HCT116 (cell line): ENCODE measurements around the gene DERA. TPM values are rescaled to one million over a fixed set of nuclear protein-coding genes. Genes with fewer than 3 reads are reported as not detected.

Experiments
- ATAC-seq: fragments of 200-7000 bp; cut with Tn5 transposase; 2 replicates; pipeline ENCODE4 v1.9.1; 2020; ENCODE audit warnings: mild to moderate bottlenecking, moderate library complexity
- BruUV-seq: library from RNA; stranded (reverse); fragments of 400-500 nt; replicated peaks from 2 replicates; lab custom pipeline; 2021; lab: Mats Ljungman, UMichigan
- CTCF ChIA-PET: fragments of 300-600 bp; sonication (Branson Sonifier 250); formaldehyde crosslinking; loops from one replicate; lab custom pipeline; 2021; ENCODE audit warnings: antibody characterized with exemption; lab: Charles Lee
- POLR2A ChIA-PET: fragments of 300-600, 350-600 bp; sonication (Branson Sonifier 250); formaldehyde crosslinking; loops from one replicate; lab custom pipeline; 2021; ENCODE audit warnings: antibody characterized with exemption; lab: Charles Lee
- RAD21 ChIA-PET, 2 experiments: fragments of 300-600 bp; sonication (Branson Sonifier 250); formaldehyde crosslinking; loops; one replicate each; lab custom pipeline; 2023; ENCODE audit warnings: low total read pairs in 2 of 2; ENCODE audit not compliant: uncharacterized antibody in 2 of 2, unreplicated experiment in 2 of 2, low non-redundant PET in 1 of 2; lab: Charles Lee
- DNase-seq: peaks from one replicate; pipeline ENCODE4 v3.0.0-alpha.2; 2010; ENCODE audit warnings: low read depth, low spot score
- H2AFZ ChIP-seq: fragments of 200-600 bp; shearing (Covaris generic), sonication (generic); 2 replicates; pipeline ENCODE4 v1.6.1; 2017; ENCODE audit warnings: low read depth, mixed run types, mixed read lengths, antibody characterized with exemption, low read length; ENCODE audit not compliant: poor library complexity, severe bottlenecking
- H3K27ac ChIP-seq: 2 replicates; pipeline ENCODE4 v1.5.1; 2012; ENCODE audit warnings: low read depth, low read length
- H3K27me3 ChIP-seq: fragments of 200-600 bp; sonication (generic); 2 replicates; pipeline ENCODE4 v1.6.1; 2016; ENCODE audit warnings: mixed run types, low read length, mixed read lengths; ENCODE audit not compliant: insufficient read depth
- H3K36me3 ChIP-seq, 2 experiments: fragments of 200-500 bp in 1 of 2; fragments of 200-600 bp in 1 of 2; sonication (Bioruptor generic) in 1 of 2; sonication (generic) in 1 of 2; 2 replicates each; pipeline versions ENCODE4 v1.5.1 to v1.6.1; 2014 to 2016; ENCODE audit warnings: low read length in 2 of 2, inconsistent platforms in 1 of 2, mixed read lengths in 1 of 2, mixed run types in 1 of 2; ENCODE audit not compliant: insufficient read depth in 2 of 2, control insufficient read depth in 1 of 2
- H3K4me1 ChIP-seq, 2 experiments: fragments of 200-600 bp in 1 of 2; sonication (generic) in 1 of 2; 2 replicates each; pipeline versions ENCODE4 v1.5.1 to v1.6.1; 2012 to 2017; ENCODE audit warnings: low read length in 2 of 2, inconsistent platforms in 1 of 2, mild to moderate bottlenecking in 1 of 2, mixed read lengths in 1 of 2, mixed run types in 1 of 2, moderate library complexity in 1 of 2; ENCODE audit not compliant: insufficient read depth in 2 of 2, control insufficient read depth in 1 of 2
- H3K4me2 ChIP-seq: fragments of 200-600 bp; sonication (generic); 2 replicates; pipeline ENCODE4 v1.6.1; 2017; ENCODE audit warnings: mixed run types, low read length, mixed read lengths
- H3K4me3 ChIP-seq, 2 experiments: fragments of 200-600 bp in 1 of 2; sonication (generic) in 1 of 2; replicated peaks in 1 of 2; 2 replicates each; pipeline ENCODE4 v1.5.1; 2011 to 2016; ENCODE audit warnings: low read length in 2 of 2, control low read depth in 1 of 2, low read depth in 1 of 2, mild to moderate bottlenecking in 1 of 2, mixed read lengths in 1 of 2, mixed run types in 1 of 2
- H3K79me2 ChIP-seq: fragments of 200-600 bp; sonication (generic); 2 replicates; pipeline ENCODE4 v1.6.1; 2017; ENCODE audit warnings: mild to moderate bottlenecking, mixed run types, low read length, moderate library complexity, mixed read lengths; ENCODE audit not compliant: insufficient read depth
- H3K9ac ChIP-seq: fragments of 200-600 bp; sonication (generic); 2 replicates; pipeline ENCODE4 v1.6.1; 2016; ENCODE audit warnings: low read length, mixed read lengths
- H3K9me2 ChIP-seq: fragments of 200-600 bp; sonication (generic), shearing (Covaris generic); 2 replicates; pipeline ENCODE4 v1.6.1; 2017; ENCODE audit warnings: mixed run types, mild to moderate bottlenecking, moderate library complexity; ENCODE audit not compliant: insufficient read depth
- H3K9me3 ChIP-seq, 2 experiments: fragments of 200-500 bp in 1 of 2; fragments of 200-600 bp in 1 of 2; sonication (Bioruptor generic) in 1 of 2; sonication (generic) in 1 of 2; 2 replicates each; pipeline ENCODE4 v1.6.1; 2014 to 2017; ENCODE audit warnings: low read length in 2 of 2, mixed read lengths in 2 of 2, inconsistent platforms in 1 of 2, low read depth in 1 of 2, mild to moderate bottlenecking in 1 of 2, mixed run types in 1 of 2, moderate library complexity in 1 of 2; ENCODE audit not compliant: control insufficient read depth in 1 of 2, insufficient read depth in 1 of 2
- H4K20me1 ChIP-seq: fragments of 200-600 bp; sonication (generic), shearing (Covaris generic); 2 replicates; pipeline ENCODE4 v1.6.1; 2017; ENCODE audit warnings: mixed run types, mild to moderate bottlenecking, moderate library complexity; ENCODE audit not compliant: insufficient read depth
- ATF3 ChIP-seq: IDR thresholded peaks from 2 replicates; pipeline ENCODE4 v1.6.1; 2012
- CEBPB ChIP-seq: IDR thresholded peaks from 2 replicates; pipeline ENCODE4 v1.6.1; 2012; ENCODE audit warnings: low read depth
- EGR1 ChIP-seq: IDR thresholded peaks from 2 replicates; pipeline ENCODE4 v1.6.1; 2012; ENCODE audit warnings: low read depth
- ELF1 ChIP-seq: IDR thresholded peaks from 2 replicates; pipeline ENCODE4 v1.6.1; 2012; ENCODE audit warnings: low read depth, borderline replicate concordance
- EZH2phosphoT487 ChIP-seq: fragments of 200-600 bp; IDR thresholded peaks from 2 replicates; pipeline ENCODE4 v1.6.1; 2018; ENCODE audit warnings: antibody characterized with exemption, borderline replicate concordance
- FOSL1 ChIP-seq: IDR thresholded peaks from 2 replicates; pipeline ENCODE4 v1.6.1; 2012; ENCODE audit warnings: low read depth
- JUND ChIP-seq: IDR thresholded peaks from 2 replicates; pipeline ENCODE4 v1.6.1; 2012
- MAX ChIP-seq: IDR thresholded peaks from 2 replicates; pipeline ENCODE4 v1.6.1; 2012
- RAD21 ChIP-seq: IDR thresholded peaks from 2 replicates; pipeline ENCODE4 v1.6.1; 2012; ENCODE audit warnings: low read depth, mild to moderate bottlenecking
- REST ChIP-seq: IDR thresholded peaks from 2 replicates; pipeline ENCODE4 v1.6.1; 2012; ENCODE audit warnings: low read depth
- SP1 ChIP-seq: IDR thresholded peaks from 2 replicates; pipeline ENCODE4 v1.6.1; 2012; ENCODE audit warnings: low read depth
- YY1 ChIP-seq: IDR thresholded peaks from 2 replicates; pipeline ENCODE4 v1.6.1; 2011; ENCODE audit warnings: low read length, low read depth, moderate library complexity, mild to moderate bottlenecking; ENCODE audit not compliant: insufficient replicate concordance; ENCODE audit errors: extremely low read depth
- ZNF274 ChIP-seq: fragments of 200-500 bp; sonication (Bioruptor generic); IDR thresholded peaks from 2 replicates; pipeline ENCODE4 v1.6.1; 2014; ENCODE audit warnings: mild to moderate bottlenecking, low read depth, low read length, inconsistent platforms
- intact Hi-C: fragments of 100-400 bp; cut with micrococcal nuclease; formaldehyde crosslinking; loops from 2 replicates; pipeline ENCODE4 v1.10.0; 2022
- total RNA-seq: library from RNA; stranded (reverse); gene quantifications from one replicate; pipeline ENCODE4 v1.2.1, GENCODE V29; 2021; ENCODE audit not compliant: unreplicated experiment

DERA gene
- total RNA-seq, 1 experiment from 2014 or later, result 32.6 TPM

- Histone ChIP-seq H3K4me1 (no peaks in the 10 kb centered on the region), H3K9ac (no peak overlapping the region), H3K36me3 (no peaks in the 10 kb centered on the region), H3K4me3 (no peak overlapping the region), H2AFZ (no peak overlapping the region), H3K4me2 (no peak overlapping the region)
- POLR2A ChIA-PET, result no interaction called here
- DNase-seq, result no peak
- no peak for ATAC-seq
- CTCF ChIA-PET, result no interaction called here
- TF ChIP-seq YY1, result no peak
- no peak for TF ChIP-seq ATF3
- no peak for TF ChIP-seq FOSL1
- no peak for TF ChIP-seq REST
- TF ChIP-seq ZNF274, result no peak
- TF ChIP-seq MAX, result no peak
- no peak for TF ChIP-seq RAD21
- no peak for TF ChIP-seq SP1
- TF ChIP-seq CEBPB, result no peak
- no peak for TF ChIP-seq EZH2phosphoT487
- no peak for TF ChIP-seq ELF1
- no peak for TF ChIP-seq JUND
- no peak for TF ChIP-seq EGR1
- TF ChIP-seq, all 23 proteins: peak for 0
- no peak overlapping the region for H3K27ac ChIP-seq
- no TSS peak for BruUV-seq
- H4K20me1 ChIP-seq, result no peaks in the 10 kb centered on the region
- H3K79me2 ChIP-seq, result no peaks in the 10 kb centered on the region
- RAD21 ChIA-PET, result no interaction called here
- peaks cover 0 to 5% of the 10 kb centered on the region in 2 experiments; a peak in 1 of 4 replicates for H3K9me3 ChIP-seq
- no peaks in the 10 kb centered on the region for H3K27me3 ChIP-seq
- intact Hi-C loops, result no loop called here
- no peaks in the 10 kb centered on the region for H3K9me2 ChIP-seq
These were observed 108.9 kb downstream of the DERA start for GRCh38 chr12:16020031-16020430.
